ENCODE results near the gene NPIPB2. TPM values are rescaled to one million over a fixed set of nuclear protein-coding genes. Genes with fewer than 3 reads are reported as not detected.
"Not testable (repeated sequence)": the region's sequence is repeated elsewhere in the genome, so short reads cannot be mapped to it uniquely, and the experiment has no call there.

The NPIPB2 gene
- total RNA-seq (2021; ENCODE audit: unreplicated experiment) (10.3 TPM), Bru-seq, nascent RNA (percentile 35 among the genes with signal in this experiment), BruChase-seq, experiment 1, labeled RNA remaining after a 2-hour chase (percentile 40 among the genes with signal in this experiment), BruChase-seq, experiment 2, labeled RNA remaining after a 6-hour chase (percentile 44 among the genes with signal in this experiment)
- polyA plus RNA-seq (2012; ENCODE audit: insufficient read length), result 4.5 TPM
- long read RNA-seq, partial matches to known transcripts, result 0 of 1 reads
- long read RNA-seq, other reads (novel, unspliced or antisense), result 1 of 1 reads

GRCh38 chr16:11941945-11942344 is at the start of gene NPIPB2:
Gene NPIPB2, minus strand, starts transcription at chr16:11942045. Its CDS starts 0 bp downstream, at chr16:11942045.
- BruUV-seq (replicated peaks); H3K27ac ChIP-seq (ENCODE audit: low read length); POLR2A ChIA-PET; H3K9me3 ChIP-seq (ENCODE audit: control insufficient read depth, insufficient read depth, low read depth, low read length); H3K4me3 ChIP-seq (ENCODE audit: low read depth in 2 of 2, low read length in 2 of 2); H3K4me1 ChIP-seq (ENCODE audit: control insufficient read depth, insufficient read depth, low read length); ATAC-seq; DNase-seq (ENCODE audit: low read depth, low spot score); intact Hi-C loops (cut with micrococcal nuclease; ENCODE audit: unreplicated experiment); H3K27me3 ChIP-seq (ENCODE audit: control insufficient read depth, insufficient read depth, low read length); in situ Hi-C loops (cut with HindIII; ENCODE audit: low pct_unique_long_range_greater_than_20kb, low sequenced_read_pairs); H3K36me3 ChIP-seq (ENCODE audit: control insufficient read depth, insufficient read depth, low read length); CTCF ChIA-PET: not testable (repeated sequence)

GRCh38 chr16:11990702-11991390 is 49.0 kb upstream of the NPIPB2 start:
- Histone ChIP-seq H3K4me3 (ENCODE audit: low read depth in 2 of 2, low read length in 2 of 2) (no peak overlapping the region), H3K27me3 (ENCODE audit: control insufficient read depth, insufficient read depth, low read length) (no peaks in the 10 kb centered on the region), H3K9me3 (ENCODE audit: control insufficient read depth, insufficient read depth, low read depth, low read length) (no peaks in the 10 kb centered on the region), H3K4me1 (ENCODE audit: control insufficient read depth, insufficient read depth, low read length) (no peaks in the 10 kb centered on the region), H3K27ac (ENCODE audit: low read length) (no peak overlapping the region), H3K36me3 (ENCODE audit: control insufficient read depth, insufficient read depth, low read length) (no peaks in the 10 kb centered on the region)
- POLR2A ChIA-PET, result no interaction called here
- BruUV-seq (replicated peaks), result no TSS peak
- TF ChIP-seq POLR2AphosphoS5 (IDR thresholded peaks at IDR 0.05; ENCODE audit: low read depth, low read length) (no peak), CTCF (IDR thresholded peaks at IDR 0.05) (no peak), REST (IDR thresholded peaks at IDR 0.05; ENCODE audit: insufficient read depth in 1 of 2, low read depth in 2 of 2, low read length in 1 of 2) (no peak), TCF7L2 (IDR thresholded peaks at IDR 0.05; ENCODE audit: low read depth, low read length) (no peak), SIN3A (IDR thresholded peaks at IDR 0.05; ENCODE audit: borderline replicate concordance, insufficient read depth, low read depth, low read length) (no peak)
- in situ Hi-C loops (cut with HindIII; ENCODE audit: low pct_unique_long_range_greater_than_20kb, low sequenced_read_pairs) (no loop called here), intact Hi-C loops (cut with micrococcal nuclease; ENCODE audit: unreplicated experiment) (no loop called here)
- no peak for DNase-seq (ENCODE audit: low read depth, low spot score)
- ATAC-seq, result no peak
- CTCF ChIA-PET, result interaction anchor here (0.6 to 0.7 kb wide), 2 partner anchors 77 to 1144 kb away, joined by 3 to 7 read pairs; no protein-coding TSS in a partner anchor

All from Panc1 (cell line).